ENCODE measurements around the gene USP37.

DNA sequence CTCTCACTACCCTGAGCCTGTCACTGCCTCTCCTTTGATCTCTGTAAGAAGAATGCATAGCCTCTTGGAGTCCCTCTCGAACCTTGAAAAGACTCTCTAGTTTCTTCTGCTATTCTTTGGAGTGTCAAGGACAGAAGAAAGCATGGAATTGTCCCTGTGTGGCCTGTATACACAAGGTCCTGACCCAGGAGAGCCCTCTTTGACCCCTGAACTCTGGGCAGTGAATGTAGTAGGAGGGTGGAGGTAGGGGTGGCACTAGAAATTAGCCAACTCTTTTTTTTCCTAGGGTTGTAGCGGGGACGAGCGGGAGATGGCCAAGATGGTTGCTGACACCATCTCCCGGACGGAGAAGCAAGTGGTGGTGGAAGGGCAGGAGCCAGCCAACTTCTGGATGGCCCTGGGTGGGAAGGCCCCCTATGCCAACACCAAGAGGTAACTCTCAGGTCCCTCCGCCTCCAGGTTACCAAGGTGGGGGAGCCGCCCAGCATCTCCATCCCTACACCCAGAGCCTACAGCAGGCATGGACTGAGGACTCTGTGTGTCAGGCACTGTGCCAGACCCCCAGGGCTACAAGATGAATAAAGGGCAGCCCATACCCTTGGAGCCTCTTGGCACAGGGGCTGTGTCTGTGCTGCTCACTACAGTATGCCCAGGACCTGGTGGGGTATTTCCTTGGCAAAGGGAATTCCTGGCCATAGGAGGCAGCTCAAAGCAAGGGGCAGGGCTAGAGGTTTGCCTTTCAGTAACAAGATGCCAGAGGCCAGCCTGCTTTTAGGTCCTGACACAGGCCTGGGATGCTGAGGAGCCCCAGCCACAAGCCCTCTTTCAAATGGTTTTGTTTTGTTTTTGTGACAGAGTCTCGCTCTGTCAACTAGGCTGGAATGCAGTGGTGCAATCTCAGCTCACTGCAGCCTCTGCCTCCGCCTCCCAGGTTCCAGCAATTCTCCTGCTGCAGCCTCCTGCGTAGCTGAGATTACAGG lies 132.9 kb downstream of the USP37 start:
- TF ChIP-seq POLR2A (IDR thresholded peaks at IDR 0.05), result no peak
- TF ChIP-seq, protein P1, sequence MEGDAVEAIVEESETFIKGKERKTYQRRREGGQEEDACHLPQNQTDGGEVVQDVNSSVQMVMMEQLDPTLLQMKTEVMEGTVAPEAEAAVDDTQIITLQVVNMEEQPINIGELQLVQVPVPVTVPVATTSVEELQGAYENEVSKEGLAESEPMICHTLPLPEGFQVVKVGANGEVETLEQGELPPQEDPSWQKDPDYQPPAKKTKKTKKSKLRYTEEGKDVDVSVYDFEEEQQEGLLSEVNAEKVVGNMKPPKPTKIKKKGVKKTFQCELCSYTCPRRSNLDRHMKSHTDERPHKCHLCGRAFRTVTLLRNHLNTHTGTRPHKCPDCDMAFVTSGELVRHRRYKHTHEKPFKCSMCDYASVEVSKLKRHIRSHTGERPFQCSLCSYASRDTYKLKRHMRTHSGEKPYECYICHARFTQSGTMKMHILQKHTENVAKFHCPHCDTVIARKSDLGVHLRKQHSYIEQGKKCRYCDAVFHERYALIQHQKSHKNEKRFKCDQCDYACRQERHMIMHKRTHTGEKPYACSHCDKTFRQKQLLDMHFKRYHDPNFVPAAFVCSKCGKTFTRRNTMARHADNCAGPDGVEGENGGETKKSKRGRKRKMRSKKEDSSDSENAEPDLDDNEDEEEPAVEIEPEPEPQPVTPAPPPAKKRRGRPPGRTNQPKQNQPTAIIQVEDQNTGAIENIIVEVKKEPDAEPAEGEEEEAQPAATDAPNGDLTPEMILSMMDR (IDR thresholded peaks at IDR 0.05), result no peak

Data from adrenal gland (tissue), 5 donors.